Measurements from ENCODE around the gene TMCO2.

- TF ChIP-seq CTCF (IDR thresholded peaks at IDR 0.05; ENCODE audit: borderline replicate concordance, extremely low read depth, low read length, poor library complexity, severe bottlenecking) (no peak), EZH2 (IDR thresholded peaks at IDR 0.05; ENCODE audit: borderline replicate concordance, low read depth, low read length, severe bottlenecking) (no peak)
These were observed 22.6 kb downstream of the TMCO2 start for GRCh38 chr1:40270152-40270834.
